HCT116 (cell line): ENCODE data around the gene ITFG1. TPM values are rescaled to one million over a fixed set of nuclear protein-coding genes. Genes with fewer than 3 reads are reported as not detected.

Experiments used
- ATAC-seq: fragments of 200-7000 bp; cut with Tn5 transposase; 2 replicates; pipeline ENCODE4 v1.9.1; 2020; ENCODE audit warnings: mild to moderate bottlenecking, moderate library complexity
- BruUV-seq: library from RNA; stranded (reverse); fragments of 400-500 nt; replicated peaks from 2 replicates; lab custom pipeline; 2021; lab: Mats Ljungman, UMichigan
- CTCF ChIA-PET: fragments of 300-600 bp; sonication (Branson Sonifier 250); formaldehyde crosslinking; loops from one replicate; lab custom pipeline; 2021; ENCODE audit warnings: antibody characterized with exemption; lab: Charles Lee
- POLR2A ChIA-PET: fragments of 300-600, 350-600 bp; sonication (Branson Sonifier 250); formaldehyde crosslinking; loops from one replicate; lab custom pipeline; 2021; ENCODE audit warnings: antibody characterized with exemption; lab: Charles Lee
- RAD21 ChIA-PET, 2 experiments: fragments of 300-600 bp; sonication (Branson Sonifier 250); formaldehyde crosslinking; loops; one replicate each; lab custom pipeline; 2023; ENCODE audit warnings: low total read pairs in 2 of 2; ENCODE audit not compliant: uncharacterized antibody in 2 of 2, unreplicated experiment in 2 of 2, low non-redundant PET in 1 of 2; lab: Charles Lee
- DNase-seq: peaks from one replicate; pipeline ENCODE4 v3.0.0-alpha.2; 2010; ENCODE audit warnings: low read depth, low spot score
- H2AFZ ChIP-seq: fragments of 200-600 bp; shearing (Covaris generic), sonication (generic); 2 replicates; pipeline ENCODE4 v1.6.1; 2017; ENCODE audit warnings: low read depth, mixed run types, mixed read lengths, antibody characterized with exemption, low read length; ENCODE audit not compliant: poor library complexity, severe bottlenecking
- H3K27ac ChIP-seq: 2 replicates; pipeline ENCODE4 v1.5.1; 2012; ENCODE audit warnings: low read depth, low read length
- H3K27me3 ChIP-seq: fragments of 200-600 bp; sonication (generic); 2 replicates; pipeline ENCODE4 v1.6.1; 2016; ENCODE audit warnings: mixed run types, low read length, mixed read lengths; ENCODE audit not compliant: insufficient read depth
- H3K36me3 ChIP-seq, 2 experiments: fragments of 200-500 bp in 1 of 2; fragments of 200-600 bp in 1 of 2; sonication (Bioruptor generic) in 1 of 2; sonication (generic) in 1 of 2; 2 replicates each; pipeline versions ENCODE4 v1.5.1 to v1.6.1; 2014 to 2016; ENCODE audit warnings: low read length in 2 of 2, inconsistent platforms in 1 of 2, mixed read lengths in 1 of 2, mixed run types in 1 of 2; ENCODE audit not compliant: insufficient read depth in 2 of 2, control insufficient read depth in 1 of 2
- H3K4me1 ChIP-seq, 2 experiments: fragments of 200-600 bp in 1 of 2; sonication (generic) in 1 of 2; 2 replicates each; pipeline versions ENCODE4 v1.5.1 to v1.6.1; 2012 to 2017; ENCODE audit warnings: low read length in 2 of 2, inconsistent platforms in 1 of 2, mild to moderate bottlenecking in 1 of 2, mixed read lengths in 1 of 2, mixed run types in 1 of 2, moderate library complexity in 1 of 2; ENCODE audit not compliant: insufficient read depth in 2 of 2, control insufficient read depth in 1 of 2
- H3K4me2 ChIP-seq: fragments of 200-600 bp; sonication (generic); 2 replicates; pipeline ENCODE4 v1.6.1; 2017; ENCODE audit warnings: mixed run types, low read length, mixed read lengths
- H3K4me3 ChIP-seq, 2 experiments: fragments of 200-600 bp in 1 of 2; sonication (generic) in 1 of 2; replicated peaks in 1 of 2; 2 replicates each; pipeline ENCODE4 v1.5.1; 2011 to 2016; ENCODE audit warnings: low read length in 2 of 2, control low read depth in 1 of 2, low read depth in 1 of 2, mild to moderate bottlenecking in 1 of 2, mixed read lengths in 1 of 2, mixed run types in 1 of 2
- H3K79me2 ChIP-seq: fragments of 200-600 bp; sonication (generic); 2 replicates; pipeline ENCODE4 v1.6.1; 2017; ENCODE audit warnings: mild to moderate bottlenecking, mixed run types, low read length, moderate library complexity, mixed read lengths; ENCODE audit not compliant: insufficient read depth
- H3K9ac ChIP-seq: fragments of 200-600 bp; sonication (generic); 2 replicates; pipeline ENCODE4 v1.6.1; 2016; ENCODE audit warnings: low read length, mixed read lengths
- H3K9me2 ChIP-seq: fragments of 200-600 bp; sonication (generic), shearing (Covaris generic); 2 replicates; pipeline ENCODE4 v1.6.1; 2017; ENCODE audit warnings: mixed run types, mild to moderate bottlenecking, moderate library complexity; ENCODE audit not compliant: insufficient read depth
- H3K9me3 ChIP-seq, 2 experiments: fragments of 200-500 bp in 1 of 2; fragments of 200-600 bp in 1 of 2; sonication (Bioruptor generic) in 1 of 2; sonication (generic) in 1 of 2; 2 replicates each; pipeline ENCODE4 v1.6.1; 2014 to 2017; ENCODE audit warnings: low read length in 2 of 2, mixed read lengths in 2 of 2, inconsistent platforms in 1 of 2, low read depth in 1 of 2, mild to moderate bottlenecking in 1 of 2, mixed run types in 1 of 2, moderate library complexity in 1 of 2; ENCODE audit not compliant: control insufficient read depth in 1 of 2, insufficient read depth in 1 of 2
- H4K20me1 ChIP-seq: fragments of 200-600 bp; sonication (generic), shearing (Covaris generic); 2 replicates; pipeline ENCODE4 v1.6.1; 2017; ENCODE audit warnings: mixed run types, mild to moderate bottlenecking, moderate library complexity; ENCODE audit not compliant: insufficient read depth
- EGR1 ChIP-seq: IDR thresholded peaks from 2 replicates; pipeline ENCODE4 v1.6.1; 2012; ENCODE audit warnings: low read depth
- RAD21 ChIP-seq: IDR thresholded peaks from 2 replicates; pipeline ENCODE4 v1.6.1; 2012; ENCODE audit warnings: low read depth, mild to moderate bottlenecking
- SIN3A ChIP-seq: IDR thresholded peaks from 2 replicates; pipeline ENCODE4 v1.6.1; 2012; ENCODE audit warnings: low read depth
- TCF7L2 ChIP-seq: IDR thresholded peaks from 2 replicates; pipeline ENCODE4 v1.7.0; 2011; ENCODE audit warnings: borderline replicate concordance, inconsistent platforms; ENCODE audit not compliant: insufficient read depth, insufficient read length; ENCODE audit errors: extremely low read depth
- YY1 ChIP-seq: IDR thresholded peaks from 2 replicates; pipeline ENCODE4 v1.6.1; 2011; ENCODE audit warnings: low read length, low read depth, moderate library complexity, mild to moderate bottlenecking; ENCODE audit not compliant: insufficient replicate concordance; ENCODE audit errors: extremely low read depth
- ZBTB33 ChIP-seq: IDR thresholded peaks from 2 replicates; pipeline ENCODE4 v1.6.1; 2011; ENCODE audit warnings: mild to moderate bottlenecking, low read length, moderate library complexity; ENCODE audit not compliant: insufficient replicate concordance; ENCODE audit errors: extremely low read depth
- ZFX ChIP-seq: fragments of 450-650 bp; IDR thresholded peaks from 2 replicates; pipeline ENCODE4 v1.6.1; 2017
- intact Hi-C: fragments of 100-400 bp; cut with micrococcal nuclease; formaldehyde crosslinking; loops from 2 replicates; pipeline ENCODE4 v1.10.0; 2022
- total RNA-seq: library from RNA; stranded (reverse); gene quantifications from one replicate; pipeline ENCODE4 v1.2.1, GENCODE V29; 2021; ENCODE audit not compliant: unreplicated experiment

The ITFG1 gene
- total RNA-seq, 1 experiment from 2014 or later, result 24.9 TPM

- intact Hi-C loops, result no loop called here
- peak; percentile 40 for DNase-seq
- ChIA-PET CTCF (no interaction called here), POLR2A (interaction anchor here (1.3 to 1.4 kb wide), 2 partner anchors 8 to 11 kb away, joined by 3 to 5 read pairs; no protein-coding TSS in a partner anchor), RAD21 (no interaction called here)
- ATAC-seq, result peak; percentile 48
- peaks cover 29% of the 10 kb centered on the region for H3K79me2 ChIP-seq
- H3K4me3 ChIP-seq, result peak overlapping the region; percentile 67 to 83
- H3K9ac ChIP-seq, result peak overlapping the region; percentile 80
- no peaks in the 10 kb centered on the region for H3K9me2 ChIP-seq
- no peaks in the 10 kb centered on the region for H3K27me3 ChIP-seq
- no peaks in the 10 kb centered on the region for H4K20me1 ChIP-seq
- peak overlapping the region; percentile 97 for H3K27ac ChIP-seq
- peak overlapping the region; percentile 85 for H3K4me2 ChIP-seq
- no peaks in the 10 kb centered on the region for H3K9me3 ChIP-seq
- peak overlapping the region; percentile 46 for H2AFZ ChIP-seq
- TSS peak; percentile 40 for BruUV-seq
- TF ChIP-seq SIN3A, result 0 out of 2 replicates have a peak, but pooled peaks have one; percentile 28
- no peak for TF ChIP-seq ZBTB33
- H3K36me3 ChIP-seq, result peaks cover 0 to 3% of the 10 kb centered on the region in 2 experiments; a peak in 2 of 4 replicates
- H3K4me1 ChIP-seq, result peaks cover 6 to 13% of the 10 kb centered on the region in 2 experiments; a peak in 3 of 4 replicates
Measured at GRCh38 chr16:47461598-47462266, 869 bp upstream of the ITFG1 start.

- POLR2A ChIA-PET, result interaction anchor here (0.9 to 1.4 kb wide), 3 partner anchors 9 to 18 kb away, joined by 3 to 5 read pairs (median 5); no protein-coding TSS in a partner anchor
- no peaks in the 10 kb centered on the region for H3K9me2 ChIP-seq
- H3K4me2 ChIP-seq, result peak overlapping the region; percentile 85
- H3K79me2 ChIP-seq, result peaks cover 25% of the 10 kb centered on the region
- H2AFZ ChIP-seq, result no peak overlapping the region
- H3K9ac ChIP-seq, result peak overlapping the region; percentile 80
- CTCF ChIA-PET, result no interaction called here
- H3K4me1 ChIP-seq, result peaks cover 6 to 13% of the 10 kb centered on the region in 2 experiments; a peak in 3 of 4 replicates
- RAD21 ChIA-PET, result no interaction called here
- TF ChIP-seq ZFX (no peak), RAD21 (no peak), EGR1 (no peak), YY1 (no peak), TCF7L2 (no peak)
- BruUV-seq, result no TSS peak
- no peaks in the 10 kb centered on the region for H4K20me1 ChIP-seq
- ATAC-seq (no peak), DNase-seq (no peak)
- H3K4me3 ChIP-seq, result peak overlapping the region; percentile 67 to 83
- H3K9me3 ChIP-seq, result no peaks in the 10 kb centered on the region
- intact Hi-C loops, result no loop called here
- peak overlapping the region; percentile 97 for H3K27ac ChIP-seq
- peaks cover 0 to 3% of the 10 kb centered on the region in 2 experiments; a peak in 2 of 4 replicates for H3K36me3 ChIP-seq
- H3K27me3 ChIP-seq, result no peaks in the 10 kb centered on the region
Measured at GRCh38 chr16:47460359-47460710, 528 bp downstream of the ITFG1 start.
